Gastroesophageal sphincter (tissue), 3 donors: ENCODE measurements around the gene ARMS2.

Experiments
- CTCF ChIP-seq, 4 experiments: fragments of 200-600 bp in 2 of 4; fragments of 450-650 bp in 2 of 4; sonication (generic) in 1 of 4; IDR thresholded peaks; one replicate each; pipeline ENCODE4 v1.5.1; 2017 to 2019; ENCODE audit warnings: antibody characterized with exemption in 4 of 4, mild to moderate bottlenecking in 2 of 4, moderate library complexity in 2 of 4
- POLR2A ChIP-seq, 2 donors: fragments of 450-650 bp; IDR thresholded peaks; one replicate each; pipeline ENCODE4 v1.6.1; 2017; ENCODE audit warnings: antibody characterized with exemption in 2 of 2, mild to moderate bottlenecking in 2 of 2, moderate library complexity in 1 of 2

- TF ChIP-seq CTCF (IDR thresholded peaks at IDR 0.05) (no peak), POLR2A (IDR thresholded peaks at IDR 0.05) (no peak)
Measured at GRCh38 chr10:122492999-122493481, 38.6 kb downstream of the ARMS2 start.
